ENCODE results near the gene RAB36. TPM values are rescaled to one million over a fixed set of nuclear protein-coding genes. Genes with fewer than 3 reads are reported as not detected.

Gene RAB36
- total and polyA plus RNA-seq, 2 experiments from 2014 or later, result 2.7 to 5.3 TPM

DNA sequence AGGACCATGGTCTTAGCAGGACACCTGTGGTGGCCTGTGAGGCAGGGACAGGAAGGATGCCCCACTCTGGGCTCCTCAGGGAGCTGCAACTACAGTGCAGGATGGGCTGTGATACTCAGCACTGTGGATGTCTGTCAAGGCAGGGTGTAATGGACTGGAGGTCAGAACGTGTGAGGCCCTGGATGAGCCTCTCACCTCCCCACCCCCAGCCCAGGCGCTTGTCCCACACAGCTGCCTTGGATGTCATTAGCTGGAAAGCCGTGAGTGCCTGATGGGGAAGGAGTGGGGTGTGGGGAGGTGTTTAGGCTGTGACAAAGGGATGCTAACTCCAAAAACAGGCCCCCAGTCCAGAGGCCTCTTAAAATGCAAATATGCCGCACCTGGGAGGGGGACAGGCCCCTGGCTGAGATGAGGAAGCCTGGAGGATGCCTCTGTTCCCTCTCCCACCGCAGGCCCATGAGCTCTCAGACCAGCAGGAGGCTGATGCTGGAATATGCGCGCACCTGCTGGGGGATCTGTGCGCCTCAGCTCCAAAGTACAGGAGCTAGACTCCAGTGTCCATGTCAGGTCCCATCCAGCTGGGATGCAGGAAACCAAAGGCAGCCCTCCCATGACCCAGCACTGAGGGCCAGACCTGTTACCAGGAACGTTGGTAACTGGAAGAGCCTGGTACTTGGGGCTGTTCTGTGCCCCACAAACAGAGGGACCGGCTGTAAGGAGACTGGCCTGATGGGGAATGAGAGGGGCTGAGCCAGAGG, 28.6 kb upstream of the RAB36 start:
- no peaks in the 10 kb centered on the region for H3K4me1 ChIP-seq (ENCODE audit: insufficient read depth)
- no peaks in the 10 kb centered on the region for H3K27me3 ChIP-seq
- H4K20me1 ChIP-seq (ENCODE audit: insufficient read depth, poor library complexity, severe bottlenecking), result no peaks in the 10 kb centered on the region
- no peaks in the 10 kb centered on the region for H3K36me3 ChIP-seq (replicated peaks; ENCODE audit: insufficient read depth, low read depth)
- WGBS (ENCODE audit: low lambda C conversion rate, missing lambda C conversion rate), result 82% methylated on average over 10 of the region's 10 CpGs
- H3K79me2 ChIP-seq, result no peaks in the 10 kb centered on the region
- no peaks in the 10 kb centered on the region for H3K9me3 ChIP-seq (ENCODE audit: low read depth)
- H3K4me2 ChIP-seq, result no peak overlapping the region
- DNase-seq (ENCODE audit: low spot score), result no peak
- no peak overlapping the region for H2AFZ ChIP-seq
- H3K27ac ChIP-seq, result no peak overlapping the region
- TF ChIP-seq, protein P1, sequence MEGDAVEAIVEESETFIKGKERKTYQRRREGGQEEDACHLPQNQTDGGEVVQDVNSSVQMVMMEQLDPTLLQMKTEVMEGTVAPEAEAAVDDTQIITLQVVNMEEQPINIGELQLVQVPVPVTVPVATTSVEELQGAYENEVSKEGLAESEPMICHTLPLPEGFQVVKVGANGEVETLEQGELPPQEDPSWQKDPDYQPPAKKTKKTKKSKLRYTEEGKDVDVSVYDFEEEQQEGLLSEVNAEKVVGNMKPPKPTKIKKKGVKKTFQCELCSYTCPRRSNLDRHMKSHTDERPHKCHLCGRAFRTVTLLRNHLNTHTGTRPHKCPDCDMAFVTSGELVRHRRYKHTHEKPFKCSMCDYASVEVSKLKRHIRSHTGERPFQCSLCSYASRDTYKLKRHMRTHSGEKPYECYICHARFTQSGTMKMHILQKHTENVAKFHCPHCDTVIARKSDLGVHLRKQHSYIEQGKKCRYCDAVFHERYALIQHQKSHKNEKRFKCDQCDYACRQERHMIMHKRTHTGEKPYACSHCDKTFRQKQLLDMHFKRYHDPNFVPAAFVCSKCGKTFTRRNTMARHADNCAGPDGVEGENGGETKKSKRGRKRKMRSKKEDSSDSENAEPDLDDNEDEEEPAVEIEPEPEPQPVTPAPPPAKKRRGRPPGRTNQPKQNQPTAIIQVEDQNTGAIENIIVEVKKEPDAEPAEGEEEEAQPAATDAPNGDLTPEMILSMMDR (IDR thresholded peaks at IDR 0.05; ENCODE audit: poor library complexity), result no peak
- TF ChIP-seq EZH2 (IDR thresholded peaks at IDR 0.05; ENCODE audit: borderline replicate concordance) (no peak), EZH2phosphoT487 (IDR thresholded peaks at IDR 0.05; ENCODE audit: low read depth, severe bottlenecking, unreplicated experiment) (no peak)
- no peaks in the 10 kb centered on the region for H3K9me2 ChIP-seq (replicated peaks; ENCODE audit: insufficient read depth)
- no peak overlapping the region for H3K4me3 ChIP-seq

DNA sequence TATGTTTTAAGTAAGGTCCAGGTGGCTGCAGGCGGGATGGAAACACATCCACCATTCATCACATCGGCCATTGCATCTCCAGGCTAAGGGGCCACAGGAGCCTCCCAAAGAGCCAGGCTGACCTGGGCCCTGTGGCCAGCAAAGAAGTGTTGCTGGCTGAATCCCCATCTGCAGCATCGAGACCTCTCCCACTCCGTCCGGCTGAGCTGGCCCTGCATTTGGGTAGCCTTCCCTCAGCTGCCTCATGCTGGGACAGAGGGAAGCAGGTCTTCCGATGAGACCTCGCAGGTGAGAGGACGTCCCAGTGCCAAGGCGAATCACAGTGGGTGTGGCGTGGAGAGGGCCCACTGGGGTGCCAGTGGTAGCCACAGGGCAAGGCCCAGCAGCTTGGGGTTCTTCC, 28.0 kb upstream of the RAB36 start:
- Histone ChIP-seq H3K27ac (no peak overlapping the region), H3K4me1 (ENCODE audit: insufficient read depth) (no peaks in the 10 kb centered on the region), H3K36me3 (replicated peaks; ENCODE audit: insufficient read depth, low read depth) (no peaks in the 10 kb centered on the region), H2AFZ (no peak overlapping the region), H3K4me2 (no peak overlapping the region), H3K9me3 (ENCODE audit: low read depth) (no peaks in the 10 kb centered on the region), H3K79me2 (no peaks in the 10 kb centered on the region), H4K20me1 (ENCODE audit: insufficient read depth, poor library complexity, severe bottlenecking) (no peaks in the 10 kb centered on the region), H3K4me3 (no peak overlapping the region), H3K27me3 (no peaks in the 10 kb centered on the region), H3K9me2 (replicated peaks; ENCODE audit: insufficient read depth) (no peaks in the 10 kb centered on the region)
- TF ChIP-seq, protein P1 (IDR thresholded peaks at IDR 0.05; ENCODE audit: poor library complexity), result no peak
- no peak for TF ChIP-seq EZH2 (IDR thresholded peaks at IDR 0.05; ENCODE audit: borderline replicate concordance)
- WGBS (ENCODE audit: low lambda C conversion rate, missing lambda C conversion rate), result 96% methylated on average over 10 of the region's 10 CpGs
- DNase-seq (ENCODE audit: low spot score), result no peak

DNA sequence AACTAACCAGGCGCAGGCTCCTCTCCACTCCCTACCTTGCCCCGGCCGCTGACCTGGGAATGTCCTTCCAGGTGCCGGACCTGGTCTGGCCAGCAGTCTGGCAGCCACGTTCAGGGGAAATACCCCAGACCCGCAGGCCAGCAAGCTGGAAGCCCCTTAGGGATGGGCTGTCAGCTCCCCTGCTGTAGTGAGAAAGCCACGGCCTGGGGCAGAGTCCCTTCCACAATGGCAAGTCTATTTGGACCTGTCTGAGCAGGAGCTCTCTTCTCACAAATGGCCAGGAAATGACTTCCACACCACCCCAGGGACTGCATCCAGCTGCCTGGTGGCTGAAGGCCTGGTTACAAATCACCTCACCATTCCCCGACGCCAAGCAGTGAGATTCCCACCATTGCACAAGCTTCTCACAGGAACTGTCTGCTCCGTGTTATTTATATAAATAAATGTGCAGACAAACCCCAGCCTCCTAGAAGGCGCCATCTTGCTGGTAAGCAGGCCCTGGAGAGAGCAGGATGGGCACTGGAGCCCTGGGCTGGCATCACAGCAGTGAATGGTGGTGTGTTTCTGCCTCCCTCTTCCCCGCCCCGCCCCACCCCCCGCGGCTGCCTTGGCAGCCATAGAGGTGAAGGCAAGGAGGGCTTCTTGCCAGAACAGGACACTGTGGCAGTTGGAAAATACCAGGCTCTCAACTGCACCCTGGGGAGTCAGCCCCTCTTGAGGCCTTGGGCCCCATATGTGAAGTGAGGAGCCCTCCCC, 27.2 kb upstream of the RAB36 start:
- Histone ChIP-seq H3K27ac (no peak overlapping the region), H3K79me2 (no peaks in the 10 kb centered on the region), H3K9me3 (ENCODE audit: low read depth) (no peaks in the 10 kb centered on the region), H3K4me2 (no peak overlapping the region), H3K4me3 (no peak overlapping the region), H3K4me1 (ENCODE audit: insufficient read depth) (no peaks in the 10 kb centered on the region), H3K27me3 (no peaks in the 10 kb centered on the region), H3K9me2 (replicated peaks; ENCODE audit: insufficient read depth) (no peaks in the 10 kb centered on the region), H3K36me3 (replicated peaks; ENCODE audit: insufficient read depth, low read depth) (no peaks in the 10 kb centered on the region), H2AFZ (no peak overlapping the region), H4K20me1 (ENCODE audit: insufficient read depth, poor library complexity, severe bottlenecking) (no peaks in the 10 kb centered on the region)
- DNase-seq (ENCODE audit: low spot score), result no peak
- WGBS (ENCODE audit: low lambda C conversion rate, missing lambda C conversion rate), result 88% methylated on average over 15 of the region's 15 CpGs
- TF ChIP-seq, protein P1 (IDR thresholded peaks at IDR 0.05; ENCODE audit: poor library complexity), result no peak
- TF ChIP-seq EZH2phosphoT487 (IDR thresholded peaks at IDR 0.05; ENCODE audit: low read depth, severe bottlenecking, unreplicated experiment) (no peak), EZH2 (IDR thresholded peaks at IDR 0.05; ENCODE audit: borderline replicate concordance) (no peak)
